GM06990 (cell line): Measurements from ENCODE around the gene BPIFB6.

ENCODE experiments used
- DNase-seq: peaks from one replicate; pipeline ENCODE4 v3.0.0-alpha.2; 2011; ENCODE audit not compliant: insufficient read length; ENCODE audit errors: extremely low read depth
- H3K27me3 ChIP-seq: replicated peaks from 2 replicates; pipeline ENCODE4 v1.6.0; 2011; ENCODE audit warnings: low read length; ENCODE audit not compliant: control insufficient read depth, insufficient read depth
- H3K36me3 ChIP-seq: 2 replicates; pipeline ENCODE4 v1.5.1; 2011; ENCODE audit warnings: low read length; ENCODE audit not compliant: control insufficient read depth, insufficient read depth
- H3K4me3 ChIP-seq: replicated peaks from 2 replicates; pipeline ENCODE4 v1.5.1; 2011; ENCODE audit warnings: low read depth, mild to moderate bottlenecking, control low read depth, low read length
- TF ChIP-seq, protein P1 (sequence below): IDR thresholded peaks from 2 replicates; pipeline ENCODE4 v1.5.1; 2011; ENCODE audit warnings: low read length, control low read depth, mild to moderate bottlenecking, inconsistent platforms; ENCODE audit not compliant: insufficient read depth, poor library complexity, severe bottlenecking

The BPIFB6 gene

DNA sequence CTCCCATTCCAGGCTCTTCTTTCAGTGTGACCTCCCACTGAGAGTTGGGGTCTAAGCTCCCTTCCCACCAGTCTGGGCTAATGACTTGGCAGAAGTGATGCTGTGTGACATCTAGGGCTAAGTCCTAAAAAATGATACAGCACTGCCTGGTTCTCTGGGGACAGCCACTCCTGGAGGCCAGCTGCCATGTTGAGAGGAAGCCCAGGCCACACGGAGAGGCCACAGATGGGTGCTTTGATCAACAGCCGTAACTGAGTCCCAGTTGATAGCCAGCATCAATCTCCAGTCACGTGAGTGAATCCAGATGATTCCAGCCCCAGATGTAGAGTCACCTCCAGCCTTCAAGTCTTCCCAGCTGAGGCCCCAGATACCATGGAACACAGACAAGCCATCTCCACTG lies 41.0 kb upstream of the BPIFB6 start:
- no peak for DNase-seq
- TF ChIP-seq, protein P1, sequence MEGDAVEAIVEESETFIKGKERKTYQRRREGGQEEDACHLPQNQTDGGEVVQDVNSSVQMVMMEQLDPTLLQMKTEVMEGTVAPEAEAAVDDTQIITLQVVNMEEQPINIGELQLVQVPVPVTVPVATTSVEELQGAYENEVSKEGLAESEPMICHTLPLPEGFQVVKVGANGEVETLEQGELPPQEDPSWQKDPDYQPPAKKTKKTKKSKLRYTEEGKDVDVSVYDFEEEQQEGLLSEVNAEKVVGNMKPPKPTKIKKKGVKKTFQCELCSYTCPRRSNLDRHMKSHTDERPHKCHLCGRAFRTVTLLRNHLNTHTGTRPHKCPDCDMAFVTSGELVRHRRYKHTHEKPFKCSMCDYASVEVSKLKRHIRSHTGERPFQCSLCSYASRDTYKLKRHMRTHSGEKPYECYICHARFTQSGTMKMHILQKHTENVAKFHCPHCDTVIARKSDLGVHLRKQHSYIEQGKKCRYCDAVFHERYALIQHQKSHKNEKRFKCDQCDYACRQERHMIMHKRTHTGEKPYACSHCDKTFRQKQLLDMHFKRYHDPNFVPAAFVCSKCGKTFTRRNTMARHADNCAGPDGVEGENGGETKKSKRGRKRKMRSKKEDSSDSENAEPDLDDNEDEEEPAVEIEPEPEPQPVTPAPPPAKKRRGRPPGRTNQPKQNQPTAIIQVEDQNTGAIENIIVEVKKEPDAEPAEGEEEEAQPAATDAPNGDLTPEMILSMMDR = no peak
- H3K36me3 ChIP-seq = no peaks in the 10 kb centered on the region
- H3K27me3 ChIP-seq = no peaks in the 10 kb centered on the region; the same call in 1 of the 2 replicates
- H3K4me3 ChIP-seq = no peak overlapping the region

DNA sequence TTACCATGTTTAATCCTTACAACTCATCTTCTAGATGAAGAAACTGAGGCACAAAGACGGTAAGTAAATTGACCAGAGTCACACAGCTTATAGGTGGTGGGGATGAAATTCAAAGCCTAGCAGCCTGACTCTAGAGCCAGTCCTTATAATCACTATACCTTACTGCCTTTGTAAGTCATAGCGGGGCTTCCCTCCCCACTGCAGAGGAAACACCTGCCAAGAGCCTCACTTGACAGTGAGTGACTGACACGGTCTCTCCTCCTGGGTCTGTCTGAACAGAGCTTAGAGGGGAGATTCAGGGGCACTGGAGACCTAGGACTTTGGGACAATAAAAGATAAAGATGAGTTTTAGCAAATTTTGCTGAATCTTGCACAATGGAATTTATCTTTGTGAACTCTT lies 40.1 kb upstream of the BPIFB6 start:
- TF ChIP-seq, protein P1 = no peak
- DNase-seq = no peak

DNA sequence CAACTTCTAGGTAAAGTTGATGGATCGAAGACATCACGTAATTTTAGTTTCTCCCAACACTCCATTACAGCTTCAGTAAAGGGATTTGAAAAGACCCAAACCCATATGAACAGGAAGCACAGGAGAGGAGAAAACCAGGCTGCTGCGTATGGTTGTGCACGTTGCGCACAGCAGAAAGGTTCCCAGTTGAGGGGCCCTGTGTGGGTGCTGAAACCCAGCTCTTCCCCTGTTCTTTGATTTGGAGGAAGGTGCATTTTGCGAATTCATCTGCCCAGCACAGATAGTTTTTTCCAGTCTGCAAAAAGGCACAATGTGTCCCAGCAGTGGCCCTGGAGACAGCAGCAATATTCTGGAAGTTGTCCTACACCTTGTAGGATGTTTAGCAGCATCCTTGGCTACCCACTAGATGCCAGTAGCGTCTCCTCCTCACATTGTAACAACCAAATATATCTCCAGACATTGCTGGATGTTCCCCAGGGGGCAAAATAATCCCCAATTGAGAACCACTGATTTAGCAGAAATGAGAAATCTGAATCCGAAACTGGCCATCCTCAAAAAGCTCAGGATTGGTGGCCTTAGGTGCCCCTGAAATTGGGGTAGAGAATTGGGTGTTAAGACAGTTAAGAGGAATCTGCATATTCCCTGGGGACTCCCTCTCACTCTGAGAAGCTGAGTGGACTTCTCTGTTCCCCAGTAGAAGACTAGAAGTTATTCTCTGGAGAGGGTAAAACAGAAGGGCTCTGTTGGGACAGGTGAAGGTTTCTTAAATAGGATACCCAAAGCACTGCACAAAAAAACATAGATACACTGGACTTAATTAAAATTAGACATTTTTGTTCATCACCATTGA lies 39.4 kb upstream of the BPIFB6 start:
- Histone ChIP-seq H3K4me3 (no peak overlapping the region), H3K36me3 (no peaks in the 10 kb centered on the region), H3K27me3 (no peaks in the 10 kb centered on the region)
- TF ChIP-seq, protein P1 = no peak
- DNase-seq = no peak

More for the DNA sequence above, 40.1 kb upstream of the BPIFB6 start:
- Histone ChIP-seq H3K27me3 (no peaks in the 10 kb centered on the region; the same call in 1 of the 2 replicates), H3K4me3 (no peak overlapping the region), H3K36me3 (no peaks in the 10 kb centered on the region)

DNA sequence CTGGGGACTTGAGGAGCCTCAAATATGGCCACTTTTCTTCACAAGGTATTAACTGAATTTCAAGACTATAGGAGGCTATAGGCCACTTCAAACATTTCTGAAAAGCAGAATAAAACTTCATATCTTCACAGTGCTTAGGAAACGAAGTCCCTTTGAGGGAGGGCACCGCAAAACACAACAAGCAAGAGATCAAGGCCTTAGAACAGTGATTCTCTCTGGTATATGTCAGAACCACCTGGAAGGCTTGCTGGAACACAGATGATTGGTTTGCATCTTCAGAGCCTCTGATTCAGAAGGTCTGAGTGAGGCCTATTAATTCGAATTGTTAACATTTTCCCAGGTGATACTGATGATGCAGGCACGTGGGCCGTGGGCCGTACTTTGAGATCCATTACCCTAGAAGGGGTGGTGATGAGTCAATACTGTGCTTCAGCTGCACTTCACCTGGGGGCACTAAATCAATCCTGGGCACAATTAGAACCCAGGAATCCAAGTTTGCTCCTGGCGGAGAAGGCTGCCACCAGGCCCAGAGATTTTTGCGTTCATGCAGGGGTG lies 37.9 kb upstream of the BPIFB6 start:
- no peak for DNase-seq
- no peaks in the 10 kb centered on the region for H3K36me3 ChIP-seq
- no peaks in the 10 kb centered on the region for H3K27me3 ChIP-seq
- no peak overlapping the region for H3K4me3 ChIP-seq
- TF ChIP-seq, protein P1 = no peak

DNA sequence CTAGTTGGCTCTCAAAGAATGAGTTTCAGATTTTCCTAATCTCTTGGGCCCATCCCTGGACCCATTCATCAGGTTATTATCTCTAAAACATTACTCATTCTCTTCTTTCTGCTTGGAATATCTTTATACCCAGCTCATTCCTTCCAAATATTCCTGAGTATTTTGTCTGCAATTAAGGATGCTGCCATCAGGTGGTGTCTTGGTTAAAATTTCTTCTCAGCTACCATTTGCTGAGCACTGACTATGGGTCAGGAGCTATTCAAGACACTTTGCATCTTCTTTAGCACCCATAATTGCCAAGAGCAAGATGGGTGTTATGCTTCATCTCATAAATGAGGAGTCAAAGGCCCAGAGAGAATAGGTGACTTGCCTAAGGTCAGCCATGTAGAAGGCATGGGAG lies 35.6 kb upstream of the BPIFB6 start:
- H3K36me3 ChIP-seq = no peaks in the 10 kb centered on the region
- TF ChIP-seq, protein P1 = no peak
- no peak for DNase-seq
- no peaks in the 10 kb centered on the region for H3K27me3 ChIP-seq
- H3K4me3 ChIP-seq = no peak overlapping the region

DNA sequence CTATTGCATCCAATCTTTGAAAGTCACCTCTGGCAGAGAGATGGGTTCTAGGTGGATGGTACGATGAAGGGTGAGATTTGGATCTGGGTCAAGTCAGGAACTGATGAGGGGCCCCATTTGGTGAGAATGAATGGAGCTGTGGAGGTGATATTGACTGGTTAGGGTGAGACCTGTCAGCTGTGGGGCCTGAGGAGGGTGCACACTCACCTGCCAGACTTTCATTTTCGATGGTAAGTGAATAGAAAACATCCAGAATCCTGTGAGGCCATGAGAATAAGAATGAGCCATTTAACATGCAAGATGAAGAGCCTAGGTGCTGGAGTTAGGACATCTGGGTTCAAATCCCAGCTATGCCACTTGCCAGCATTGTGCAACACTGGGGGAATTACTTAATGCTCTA lies 34.0 kb upstream of the BPIFB6 start:
- Histone ChIP-seq H3K4me3 (no peak overlapping the region), H3K27me3 (no peaks in the 10 kb centered on the region), H3K36me3 (no peaks in the 10 kb centered on the region)
- DNase-seq = no peak
- TF ChIP-seq, protein P1 = no peak
